IPS-11a (cell line): ENCODE results near the gene PYROXD2.

ENCODE experiments used
- H3K4me3 ChIP-seq: one replicate; pipeline ENCODE4 v1.5.1; 2013; ENCODE audit warnings: low read depth, low read length, control low read depth

Gene PYROXD2

DNA sequence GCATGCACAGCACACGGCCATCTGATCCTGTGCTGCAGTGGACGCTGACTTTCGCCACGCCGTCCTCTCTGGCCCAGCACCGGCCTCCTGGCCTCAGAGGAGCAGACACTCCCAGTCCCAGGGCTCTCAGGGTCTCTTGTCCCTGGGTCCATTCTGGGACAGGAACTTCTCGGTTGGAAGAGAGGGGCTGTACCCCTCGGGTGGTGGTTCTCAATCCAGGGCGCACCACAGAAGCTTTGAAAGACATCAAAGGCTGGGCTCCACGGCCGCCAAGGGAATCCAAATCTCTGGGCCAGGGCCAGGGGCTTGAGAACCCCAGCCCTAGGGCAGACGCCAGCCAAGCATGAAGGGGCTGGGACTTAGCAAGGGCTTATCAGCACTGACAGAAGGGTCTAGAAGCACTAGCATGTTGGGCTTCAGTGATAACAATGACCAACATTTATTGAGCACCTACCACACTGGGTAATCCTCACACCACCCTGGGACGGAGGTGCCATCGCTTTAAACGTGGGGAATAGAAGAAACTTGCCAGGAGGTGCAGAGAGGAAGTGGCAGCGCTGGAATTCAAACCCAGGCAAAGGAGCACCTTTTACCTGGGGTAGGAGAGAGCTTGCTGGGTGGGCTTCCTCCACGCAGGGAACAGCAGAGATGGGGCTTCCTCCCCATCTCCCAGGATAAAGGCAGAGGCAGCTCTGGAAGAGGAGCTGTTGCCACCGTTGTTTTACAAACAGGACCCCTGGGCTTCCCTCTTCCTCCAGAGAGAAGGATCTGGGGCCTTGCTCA, 1.8 kb upstream of the PYROXD2 start:
- no peak overlapping the region for H3K4me3 ChIP-seq

GRCh38 chr10:98415731-98416119, 743 bp upstream of the PYROXD2 start:
- H3K4me3 ChIP-seq = no peak overlapping the region

- peak overlapping the region; percentile 31 for H3K4me3 ChIP-seq
Measured at GRCh38 chr10:98414578-98414931, 427 bp downstream of the PYROXD2 start.

- H3K4me3 ChIP-seq = no peak overlapping the region
Measured at GRCh38 chr10:98411768-98412167, 3.2 kb downstream of the PYROXD2 start.

DNA sequence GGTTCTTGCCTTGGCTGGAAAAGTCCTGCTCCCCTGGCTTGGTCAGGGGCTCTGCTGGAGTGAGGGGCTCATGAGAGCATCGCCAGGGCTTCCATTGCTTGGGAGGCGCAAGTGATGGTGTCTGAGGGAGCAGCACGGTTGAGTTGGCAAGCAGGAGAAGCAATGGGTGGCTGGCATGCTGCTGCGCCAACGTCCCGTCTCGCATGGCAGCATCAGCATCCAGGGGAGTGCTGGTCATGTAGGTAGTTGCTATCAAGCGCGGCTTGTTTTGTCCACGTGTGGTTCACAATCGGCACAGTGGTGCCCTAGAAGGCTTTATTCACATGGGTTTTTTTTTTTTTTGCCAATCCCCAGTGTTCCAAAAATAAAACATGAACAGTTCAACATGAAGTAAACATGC, 3.8 kb downstream of the PYROXD2 start:
- H3K4me3 ChIP-seq = no peak overlapping the region

DNA sequence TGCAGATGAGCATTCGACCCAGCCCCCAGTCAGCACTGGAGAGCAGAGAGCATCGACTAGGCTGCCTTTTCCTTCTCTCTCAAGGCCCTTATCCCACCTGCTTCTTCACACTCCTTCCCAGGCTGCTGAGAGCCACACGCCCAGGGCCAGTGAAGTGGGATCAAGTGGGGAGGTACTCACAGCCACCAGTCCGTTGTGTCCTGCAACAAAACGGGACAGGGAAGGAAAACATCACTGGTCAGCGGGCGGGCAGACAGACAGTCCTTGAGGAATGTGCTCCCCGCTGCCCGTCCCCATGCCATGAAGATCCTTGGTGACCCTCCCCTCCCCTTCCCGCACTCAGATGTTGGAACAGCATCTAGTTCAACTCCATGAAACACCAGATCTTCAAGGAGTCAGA, 4.2 kb downstream of the PYROXD2 start:
- H3K4me3 ChIP-seq = no peak overlapping the region

DNA sequence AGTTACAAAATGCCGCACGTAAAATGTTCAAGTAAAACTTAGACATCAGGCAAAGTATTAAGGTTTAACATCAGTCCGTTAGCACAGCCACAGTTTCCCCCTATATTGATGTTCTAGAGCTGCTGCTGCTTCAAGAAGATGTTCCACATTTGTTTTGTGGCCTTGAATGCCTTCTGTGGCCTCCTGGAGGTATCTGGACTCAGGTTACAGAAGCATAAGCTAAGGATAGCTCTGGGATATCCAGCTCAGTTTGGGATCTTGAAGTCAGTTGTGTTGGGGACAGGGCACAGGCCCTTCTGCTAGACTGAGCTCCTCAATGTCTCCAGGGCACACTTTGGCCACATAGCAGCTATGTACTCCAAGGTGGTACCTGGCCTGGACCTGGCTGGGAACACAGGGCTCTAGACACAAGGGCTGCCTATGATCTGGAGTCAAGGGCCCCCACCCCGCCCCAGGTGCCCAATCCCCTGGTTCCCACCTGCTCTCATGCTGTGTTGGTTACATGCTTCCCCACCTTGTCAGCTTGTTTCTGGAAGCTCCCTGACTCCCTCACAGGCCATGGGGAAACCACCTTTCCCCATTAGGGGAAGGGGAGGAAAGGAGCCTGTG, 4.7 kb downstream of the PYROXD2 start:
- no peak overlapping the region for H3K4me3 ChIP-seq

DNA sequence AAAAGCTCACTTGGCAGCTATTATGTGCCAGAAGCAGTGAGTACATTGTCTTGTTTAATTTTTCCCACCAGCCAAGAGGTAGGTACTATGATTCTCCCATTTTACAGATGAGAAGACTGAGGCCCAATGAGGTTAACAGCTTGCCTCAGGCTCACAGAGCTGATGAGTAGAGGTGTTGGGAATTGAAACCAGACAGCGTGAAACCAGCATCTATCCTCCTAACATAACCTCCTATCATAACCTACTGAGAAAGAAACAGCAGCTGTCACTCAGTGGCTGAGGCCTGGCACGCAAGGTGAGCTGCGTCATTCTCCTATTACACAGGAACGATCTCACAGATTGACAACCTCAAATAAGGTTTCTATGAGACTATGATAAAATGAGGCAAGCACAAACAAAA, 6.2 kb downstream of the PYROXD2 start:
- no peak overlapping the region for H3K4me3 ChIP-seq

DNA sequence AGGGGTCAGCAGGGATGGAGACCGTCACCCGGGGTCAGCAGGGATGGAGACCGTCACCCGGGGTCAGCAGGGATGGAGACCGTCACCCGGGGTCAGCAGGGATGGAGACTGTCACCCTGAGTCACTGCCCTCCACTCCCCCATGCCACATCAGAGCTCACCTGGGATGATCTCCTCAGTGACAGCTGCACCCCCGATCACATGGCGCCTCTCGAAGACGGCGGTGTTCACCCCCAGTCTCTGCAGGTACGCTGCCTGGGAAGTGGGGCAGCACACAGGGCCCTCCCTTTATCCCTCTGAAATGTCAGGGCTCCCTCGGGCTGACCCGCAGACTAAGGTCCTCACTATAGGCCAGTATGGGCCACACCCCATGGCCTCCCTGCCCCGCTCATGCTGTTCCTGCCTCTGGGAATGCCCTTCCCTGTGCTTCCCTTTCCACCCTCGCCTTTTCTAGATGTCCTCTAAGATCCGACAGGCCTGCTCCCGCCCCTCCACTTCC, 7.2 kb downstream of the PYROXD2 start:
- no peak overlapping the region for H3K4me3 ChIP-seq

DNA sequence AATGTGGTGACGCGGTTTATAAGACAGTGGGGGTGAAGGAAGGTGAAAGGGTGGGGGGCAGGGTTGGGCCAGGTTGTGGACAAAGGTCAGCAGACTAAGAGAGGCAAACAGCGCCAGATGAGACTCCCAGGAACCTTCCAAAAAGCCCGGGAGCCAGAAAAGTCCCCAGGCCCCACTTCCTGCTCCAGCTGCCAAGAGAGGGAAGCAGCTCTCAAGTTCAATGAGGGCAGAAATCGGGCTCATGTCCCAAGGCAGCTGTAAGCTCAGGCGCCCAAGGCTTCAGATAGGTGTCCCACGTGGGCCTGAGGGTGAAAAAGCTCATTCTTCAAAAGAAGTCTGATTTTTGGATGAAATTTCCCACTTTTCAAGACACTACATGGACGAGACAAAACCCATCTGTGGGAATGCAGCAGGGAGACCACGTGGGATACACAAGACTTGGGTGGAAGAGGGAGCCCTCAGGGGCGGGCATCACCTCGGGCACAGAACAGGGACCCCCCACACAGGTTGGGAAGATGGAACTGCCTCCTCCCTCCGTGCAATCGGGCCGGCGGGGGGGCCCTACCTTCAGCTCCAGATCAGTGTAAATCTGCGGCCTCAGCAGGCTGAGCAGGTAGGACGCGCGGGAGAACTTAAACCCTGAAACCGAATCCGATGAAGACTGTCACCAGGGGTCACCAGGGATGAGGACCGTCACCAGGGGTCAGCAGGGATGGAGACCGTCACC, 7.8 kb downstream of the PYROXD2 start:
- no peak overlapping the region for H3K4me3 ChIP-seq

DNA sequence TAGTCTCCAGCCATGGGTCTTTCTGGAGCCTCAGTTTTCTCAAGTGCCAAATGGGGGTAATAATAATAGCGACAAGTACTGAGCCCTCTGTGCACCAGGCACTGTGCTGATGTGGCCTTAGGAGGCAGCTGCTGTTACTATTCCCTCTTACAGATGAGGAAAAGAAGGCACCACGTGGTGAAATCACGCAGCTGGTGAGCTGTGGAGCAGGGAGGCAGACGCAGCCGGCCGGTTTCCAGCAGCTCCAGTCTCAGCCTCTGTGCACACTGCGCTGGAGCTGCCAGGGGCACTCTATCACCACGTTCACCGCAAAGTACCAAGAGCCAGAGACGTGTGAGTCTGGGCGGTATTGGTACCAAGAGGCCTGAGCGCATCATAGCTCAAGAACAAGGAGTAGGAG, 9.6 kb downstream of the PYROXD2 start:
- H3K4me3 ChIP-seq = no peak overlapping the region

- no peak overlapping the region for H3K4me3 ChIP-seq
Measured at GRCh38 chr10:98404571-98405359, 10.2 kb downstream of the PYROXD2 start.

DNA sequence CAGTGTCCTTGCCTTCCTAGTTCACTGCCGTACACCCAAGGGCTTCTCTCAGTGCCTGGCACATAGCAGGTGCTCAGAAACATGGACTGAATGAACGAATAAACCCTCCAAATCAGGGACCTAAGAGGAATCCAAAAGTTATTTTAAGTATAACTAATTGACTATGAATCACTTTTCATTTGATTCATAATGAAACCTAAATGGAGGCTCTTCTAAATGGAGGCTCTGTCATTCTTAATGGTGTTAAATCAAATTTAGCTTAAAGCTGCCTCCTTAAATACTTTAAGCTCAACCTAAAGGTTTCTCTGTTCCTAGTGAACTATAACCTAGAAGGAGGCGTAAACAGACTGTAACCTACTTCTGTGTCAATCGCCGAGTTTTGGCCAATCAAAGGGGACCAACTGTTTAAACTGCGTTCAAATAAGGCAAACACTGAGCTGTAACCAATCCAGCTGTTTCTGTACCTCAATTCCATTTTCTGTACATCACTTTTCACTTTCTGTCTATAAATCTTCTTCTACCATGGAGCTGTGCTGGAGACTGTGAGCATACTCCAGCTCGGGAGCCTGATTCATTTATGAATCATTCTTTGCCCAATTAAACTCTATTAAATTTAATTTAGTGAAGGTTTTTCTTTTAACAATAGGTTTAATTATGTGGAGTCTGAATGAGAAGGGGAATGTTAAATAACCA, 11.0 kb downstream of the PYROXD2 start:
- H3K4me3 ChIP-seq = no peak overlapping the region

GRCh38 chr10:98402931-98403718, 11.9 kb downstream of the PYROXD2 start:
- H3K4me3 ChIP-seq = no peak overlapping the region

DNA sequence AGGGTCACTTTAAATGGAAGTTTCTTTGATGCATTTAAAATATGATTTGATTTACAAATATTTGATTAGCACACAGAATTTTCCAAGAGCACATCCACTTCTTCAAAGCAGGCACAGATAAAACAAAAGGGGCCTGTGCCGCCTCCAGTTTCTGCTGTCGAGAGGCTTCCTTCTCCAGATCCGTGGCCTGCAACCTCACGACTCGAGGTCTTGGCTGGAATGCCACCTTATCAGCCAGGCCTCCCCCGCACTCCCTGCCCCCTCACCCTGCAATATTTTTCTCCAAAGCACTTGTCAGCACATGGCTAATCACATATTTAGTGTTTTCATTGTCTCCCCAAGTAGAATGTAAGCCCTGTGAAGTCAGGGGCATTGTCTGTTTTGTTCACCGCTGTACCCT, 12.5 kb downstream of the PYROXD2 start:
- no peak overlapping the region for H3K4me3 ChIP-seq

- no peak overlapping the region for H3K4me3 ChIP-seq
Measured at GRCh38 chr10:98400482-98400881, 14.5 kb downstream of the PYROXD2 start.

DNA sequence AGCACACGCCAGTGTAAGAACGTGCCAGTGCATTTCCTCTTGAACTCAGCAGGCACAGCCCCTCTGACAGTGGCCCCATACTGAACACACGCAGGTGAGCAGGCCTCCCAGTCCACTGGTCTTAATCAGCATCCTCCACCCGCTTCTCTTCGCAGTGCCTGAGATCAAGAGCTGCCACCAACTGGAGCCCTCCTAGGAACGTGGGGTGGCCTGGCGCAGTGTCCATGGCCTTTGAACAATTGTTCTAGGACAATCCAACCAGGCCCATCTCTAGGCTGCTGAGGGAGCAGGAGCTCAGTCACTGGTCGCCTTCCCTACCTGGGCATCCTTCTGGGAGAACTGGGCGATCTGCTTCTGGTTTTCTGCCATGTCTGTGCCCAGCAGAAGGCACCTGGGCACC, 15.2 kb downstream of the PYROXD2 start:
- H3K4me3 ChIP-seq = no peak overlapping the region

DNA sequence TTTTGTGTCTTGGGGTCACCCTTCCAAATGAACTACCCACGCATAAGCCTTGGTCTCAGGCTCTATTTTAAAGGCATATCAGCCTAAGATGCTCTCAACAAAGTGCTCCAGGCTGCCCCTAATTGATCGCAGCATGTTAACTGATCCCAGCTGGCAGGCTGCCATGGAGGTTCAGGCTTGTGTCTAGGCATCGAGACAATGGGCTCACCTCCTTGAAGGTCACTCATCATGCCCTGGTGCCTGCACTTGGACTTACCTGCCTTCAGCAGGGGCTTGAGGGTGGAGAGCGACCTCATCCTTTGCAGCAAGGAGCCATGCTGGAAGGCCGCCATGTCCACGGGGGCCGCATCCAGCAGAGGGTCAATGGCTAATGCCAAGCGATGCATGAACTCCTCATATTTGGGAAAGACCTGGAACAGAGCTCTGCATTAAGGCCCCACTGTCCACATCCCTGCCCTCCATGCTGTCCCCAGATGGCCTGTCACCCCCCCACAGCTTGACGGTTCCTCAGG, 17.8 kb downstream of the PYROXD2 start:
- H3K4me3 ChIP-seq = no peak overlapping the region
